AG09309 (cell line): Measurements from ENCODE around the gene CD37.

ENCODE experiments used
- DNase-seq: peaks from one replicate; pipeline ENCODE4 v3.0.0-alpha.2; 2010; ENCODE audit warnings: low read depth
- H3K4me3 ChIP-seq: 2 replicates; pipeline ENCODE4 v1.5.1; 2011; ENCODE audit warnings: mild to moderate bottlenecking, low read depth, low read length, moderate library complexity; ENCODE audit not compliant: control insufficient read depth
- CTCF ChIP-seq: IDR thresholded peaks from 2 replicates; pipeline ENCODE4 v1.5.1; 2011; ENCODE audit warnings: mild to moderate bottlenecking, low read depth, low read length, inconsistent platforms; ENCODE audit not compliant: insufficient read depth, control insufficient read depth; ENCODE audit errors: missing control alignments

Gene CD37

DNA sequence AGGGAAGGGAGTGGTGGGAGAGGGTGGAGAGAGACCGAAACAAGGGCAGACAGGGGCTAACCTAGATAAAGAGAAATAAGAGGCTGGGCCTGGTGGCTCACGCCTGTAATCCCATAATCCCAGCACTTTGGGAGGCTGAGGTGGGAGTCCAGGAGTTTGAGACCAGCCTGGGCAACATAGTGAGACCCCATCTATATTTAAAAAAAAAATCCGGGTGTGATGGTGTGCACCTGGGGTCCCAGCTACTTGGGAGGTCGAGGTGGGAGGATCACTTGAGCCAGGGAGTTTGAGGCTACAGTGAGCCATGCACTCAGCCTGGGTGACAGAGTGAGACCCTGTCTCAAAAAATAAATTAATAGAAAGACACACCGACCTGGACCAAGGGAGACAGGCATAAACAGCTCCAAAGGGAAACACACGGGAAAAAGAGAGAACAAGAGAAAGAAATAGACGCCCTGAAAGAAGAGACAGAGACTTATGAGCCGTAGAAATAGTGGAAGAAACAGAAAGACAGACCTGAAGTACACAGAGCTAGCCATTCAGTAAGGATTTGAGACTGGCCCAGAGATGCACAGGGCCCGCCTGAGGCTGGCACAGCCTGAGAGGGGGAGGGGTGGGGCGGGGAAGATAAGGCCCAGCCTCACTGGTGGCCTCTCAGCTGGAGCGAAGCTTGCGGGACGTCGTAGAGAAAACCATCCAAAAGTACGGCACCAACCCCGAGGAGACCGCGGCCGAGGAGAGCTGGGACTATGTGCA is 2.2 kb downstream of the CD37 start:
- no peak for DNase-seq
- H3K4me3 ChIP-seq, result no peak overlapping the region
- TF ChIP-seq CTCF, result no peak

GRCh38 chr19:49338023-49338677 is 2.9 kb downstream of the CD37 start:
- H3K4me3 ChIP-seq, result no peak overlapping the region
- DNase-seq, result no peak
- no peak for TF ChIP-seq CTCF

DNA sequence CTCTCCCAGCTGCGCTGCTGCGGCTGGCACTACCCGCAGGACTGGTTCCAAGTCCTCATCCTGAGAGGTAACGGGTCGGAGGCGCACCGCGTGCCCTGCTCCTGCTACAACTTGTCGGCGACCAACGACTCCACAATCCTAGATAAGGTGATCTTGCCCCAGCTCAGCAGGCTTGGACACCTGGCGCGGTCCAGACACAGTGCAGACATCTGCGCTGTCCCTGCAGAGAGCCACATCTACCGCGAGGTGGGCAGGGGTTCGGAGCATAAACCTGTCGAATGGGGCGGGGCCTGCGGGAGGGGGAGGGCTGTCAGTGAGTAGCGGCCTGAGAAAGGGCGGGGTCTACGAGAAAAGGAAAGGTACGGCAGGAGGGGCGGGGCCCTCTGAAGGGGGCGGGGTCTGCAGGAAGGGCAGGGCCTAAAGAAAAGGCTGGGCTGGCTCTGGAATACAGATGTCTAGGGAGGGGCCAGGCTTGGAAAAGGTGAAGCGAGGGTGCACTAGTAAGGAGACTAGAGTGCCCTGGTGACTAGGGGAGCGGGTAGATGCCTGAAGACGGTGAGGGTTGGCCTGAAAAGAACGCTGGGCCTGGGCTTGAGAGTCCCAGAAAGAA is 3.6 kb downstream of the CD37 start:
- H3K4me3 ChIP-seq, result peak overlapping the region; percentile 11
- TF ChIP-seq CTCF, result no peak
- no peak for DNase-seq

DNA sequence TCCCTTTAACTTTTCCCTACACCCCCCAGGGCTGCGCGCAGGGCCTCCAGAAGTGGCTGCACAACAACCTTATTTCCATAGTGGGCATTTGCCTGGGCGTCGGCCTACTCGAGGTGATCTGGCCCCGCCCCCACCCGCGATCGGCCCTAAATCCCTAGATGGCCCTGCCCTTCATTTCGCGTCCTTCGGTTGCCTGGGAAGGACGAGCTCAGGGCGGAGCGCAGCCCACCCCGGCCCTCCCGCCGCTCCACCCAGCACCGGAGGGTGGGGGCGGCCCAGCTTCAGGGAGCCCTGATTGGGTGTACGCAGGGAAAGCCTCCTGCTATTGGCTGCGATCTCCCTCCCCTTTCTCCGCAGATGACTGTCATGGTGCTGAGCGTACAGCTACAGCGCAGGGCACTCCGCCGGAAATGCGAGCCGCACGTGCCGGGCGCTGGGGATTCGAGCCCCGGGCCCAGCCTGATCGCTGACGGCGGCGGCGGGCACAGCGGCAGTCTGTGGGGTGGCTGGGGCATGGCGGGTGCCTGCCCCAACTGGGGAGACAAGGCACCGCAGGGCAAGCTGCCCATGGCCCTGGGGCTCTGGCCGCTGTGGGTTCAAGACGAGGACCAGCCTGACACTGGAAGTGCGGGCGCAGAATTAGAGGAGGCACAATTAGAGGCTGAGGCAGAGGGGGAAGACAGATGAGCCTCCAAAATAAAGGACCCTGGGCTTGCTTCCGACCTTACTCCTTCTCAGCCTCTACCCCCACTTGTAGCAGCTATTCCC is 4.3 kb downstream of the CD37 start:
- TF ChIP-seq CTCF, result no peak
- H3K4me3 ChIP-seq, result peak overlapping the region; percentile 11
- no peak for DNase-seq

GRCh38 chr19:49340069-49340864 is 5.1 kb downstream of the CD37 start:
- no peak overlapping the region for H3K4me3 ChIP-seq
- no peak for DNase-seq
- no peak for TF ChIP-seq CTCF
